GM12892 (cell line): ENCODE results near the gene XIAP.

Experiments used
- POLR2A ChIP-seq: IDR thresholded peaks from 2 replicates; pipeline ENCODE4 v1.6.1; 2011; ENCODE audit warnings: low read depth, low read length, control low read depth
- POLR2AphosphoS5 ChIP-seq: IDR thresholded peaks from 2 replicates; pipeline ENCODE4 v1.6.1; 2011; ENCODE audit warnings: low read depth, low read length, control low read depth

- TF ChIP-seq POLR2A (no peak), POLR2AphosphoS5 (no peak)
These were observed 18.4 kb downstream of the XIAP start for GRCh38 chrX:123878252-123878721.
